ENCODE results near the gene SMU1.

DNA sequence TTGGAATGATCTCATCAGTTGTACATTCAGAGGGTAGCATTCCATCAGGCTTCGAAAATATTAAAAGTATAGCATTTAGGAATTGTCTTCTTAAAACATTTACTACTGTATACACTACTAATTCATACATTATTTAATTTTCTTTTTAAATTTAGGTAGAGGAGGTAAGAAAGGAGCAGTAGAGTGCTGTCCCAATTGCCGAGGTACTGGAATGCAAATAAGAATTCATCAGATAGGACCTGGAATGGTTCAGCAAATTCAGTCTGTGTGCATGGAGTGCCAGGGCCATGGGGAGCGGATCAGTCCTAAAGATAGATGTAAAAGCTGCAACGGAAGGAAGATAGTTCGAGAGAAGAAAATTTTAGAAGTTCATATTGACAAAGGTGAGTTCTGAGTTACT is 46.2 kb downstream of the SMU1 start:
- TF ChIP-seq, protein P1, sequence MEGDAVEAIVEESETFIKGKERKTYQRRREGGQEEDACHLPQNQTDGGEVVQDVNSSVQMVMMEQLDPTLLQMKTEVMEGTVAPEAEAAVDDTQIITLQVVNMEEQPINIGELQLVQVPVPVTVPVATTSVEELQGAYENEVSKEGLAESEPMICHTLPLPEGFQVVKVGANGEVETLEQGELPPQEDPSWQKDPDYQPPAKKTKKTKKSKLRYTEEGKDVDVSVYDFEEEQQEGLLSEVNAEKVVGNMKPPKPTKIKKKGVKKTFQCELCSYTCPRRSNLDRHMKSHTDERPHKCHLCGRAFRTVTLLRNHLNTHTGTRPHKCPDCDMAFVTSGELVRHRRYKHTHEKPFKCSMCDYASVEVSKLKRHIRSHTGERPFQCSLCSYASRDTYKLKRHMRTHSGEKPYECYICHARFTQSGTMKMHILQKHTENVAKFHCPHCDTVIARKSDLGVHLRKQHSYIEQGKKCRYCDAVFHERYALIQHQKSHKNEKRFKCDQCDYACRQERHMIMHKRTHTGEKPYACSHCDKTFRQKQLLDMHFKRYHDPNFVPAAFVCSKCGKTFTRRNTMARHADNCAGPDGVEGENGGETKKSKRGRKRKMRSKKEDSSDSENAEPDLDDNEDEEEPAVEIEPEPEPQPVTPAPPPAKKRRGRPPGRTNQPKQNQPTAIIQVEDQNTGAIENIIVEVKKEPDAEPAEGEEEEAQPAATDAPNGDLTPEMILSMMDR (IDR thresholded peaks at IDR 0.05): no peak
- TF ChIP-seq POLR2AphosphoS5 (IDR thresholded peaks at IDR 0.05) (no peak), EP300 (IDR thresholded peaks at IDR 0.05) (no peak)
